OCI-LY3 (cell line): ENCODE measurements around the gene ZMYND8.

ENCODE experiments used
- EZH2phosphoT487 ChIP-seq: fragments of 200-600 bp; shearing (Covaris generic); IDR thresholded peaks from 2 replicates; pipeline ENCODE4 v1.6.1; 2018; ENCODE audit warnings: antibody characterized with exemption, mixed run types, low read depth
- TF ChIP-seq, protein P1 (sequence below): fragments of 200-600, 300-600 bp; sonication (generic); IDR thresholded peaks from 2 replicates; pipeline ENCODE4 v1.5.1; 2014; ENCODE audit warnings: antibody characterized with exemption, low read length, low read depth

DNA sequence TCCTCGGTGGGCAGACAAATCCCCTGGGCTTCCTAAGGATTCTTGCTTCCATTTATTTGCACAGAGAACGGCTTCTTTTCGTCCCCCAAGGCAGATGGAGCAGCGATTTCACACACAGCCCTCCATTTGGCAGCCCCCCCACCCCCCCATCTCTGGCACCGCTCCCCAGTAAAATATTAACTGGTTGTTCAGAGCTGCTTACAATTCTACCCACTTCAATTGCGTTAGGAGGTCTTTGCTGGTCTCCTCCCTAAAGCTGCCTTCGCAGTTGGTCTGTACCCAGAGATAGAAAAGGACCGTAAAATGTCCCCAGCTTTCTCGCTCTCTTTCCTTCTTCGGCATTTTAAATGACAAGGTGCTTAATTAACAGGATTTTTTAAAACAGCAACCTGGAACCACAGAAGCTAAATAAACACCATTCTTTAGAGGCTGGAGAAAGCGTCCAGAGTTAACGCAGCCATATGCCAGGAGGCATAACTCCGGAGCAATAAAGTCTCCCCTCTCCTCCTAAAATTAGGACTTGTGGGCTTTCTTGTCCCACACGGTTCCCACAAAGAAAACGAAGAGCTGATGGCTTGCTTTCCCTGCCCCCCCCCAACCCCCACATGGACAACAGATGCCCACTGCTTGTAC is 1.7 kb upstream of the ZMYND8 start:
- TF ChIP-seq, protein P1, sequence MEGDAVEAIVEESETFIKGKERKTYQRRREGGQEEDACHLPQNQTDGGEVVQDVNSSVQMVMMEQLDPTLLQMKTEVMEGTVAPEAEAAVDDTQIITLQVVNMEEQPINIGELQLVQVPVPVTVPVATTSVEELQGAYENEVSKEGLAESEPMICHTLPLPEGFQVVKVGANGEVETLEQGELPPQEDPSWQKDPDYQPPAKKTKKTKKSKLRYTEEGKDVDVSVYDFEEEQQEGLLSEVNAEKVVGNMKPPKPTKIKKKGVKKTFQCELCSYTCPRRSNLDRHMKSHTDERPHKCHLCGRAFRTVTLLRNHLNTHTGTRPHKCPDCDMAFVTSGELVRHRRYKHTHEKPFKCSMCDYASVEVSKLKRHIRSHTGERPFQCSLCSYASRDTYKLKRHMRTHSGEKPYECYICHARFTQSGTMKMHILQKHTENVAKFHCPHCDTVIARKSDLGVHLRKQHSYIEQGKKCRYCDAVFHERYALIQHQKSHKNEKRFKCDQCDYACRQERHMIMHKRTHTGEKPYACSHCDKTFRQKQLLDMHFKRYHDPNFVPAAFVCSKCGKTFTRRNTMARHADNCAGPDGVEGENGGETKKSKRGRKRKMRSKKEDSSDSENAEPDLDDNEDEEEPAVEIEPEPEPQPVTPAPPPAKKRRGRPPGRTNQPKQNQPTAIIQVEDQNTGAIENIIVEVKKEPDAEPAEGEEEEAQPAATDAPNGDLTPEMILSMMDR: no peak
- TF ChIP-seq EZH2phosphoT487: no peak
